DMS153 (cell line): ENCODE measurements around the gene C20orf141.
"Not testable (repeated sequence)": the region's sequence is repeated elsewhere in the genome, so short reads cannot be mapped to it uniquely, and the experiment has no call there.

Source experiments
- DNase-seq: peaks from one replicate; lab custom pipeline; 2025; lab: John Stamatoyannopoulos, UW

Gene C20orf141

GRCh38 chr20:2820896-2821869, 6.4 kb downstream of the C20orf141 start:
- DNase-seq, result no peak

GRCh38 chr20:2822073-2822472, 7.3 kb downstream of the C20orf141 start:
- no peak for DNase-seq

- no peak for DNase-seq
Measured at GRCh38 chr20:2825761-2826160, 11.0 kb downstream of the C20orf141 start.

GRCh38 chr20:2826655-2827054, 11.9 kb downstream of the C20orf141 start:
- DNase-seq, result no peak

GRCh38 chr20:2829376-2829775, 14.6 kb downstream of the C20orf141 start:
- DNase-seq, result no peak

GRCh38 chr20:2831206-2831605, 16.4 kb downstream of the C20orf141 start:
- not testable (repeated sequence) for DNase-seq

- no peak for DNase-seq
Measured at GRCh38 chr20:2833761-2834160, 19.0 kb downstream of the C20orf141 start.

GRCh38 chr20:2834401-2835110, 19.8 kb downstream of the C20orf141 start:
- DNase-seq, result no peak

- no peak for DNase-seq
Measured at GRCh38 chr20:2835331-2835796, 20.6 kb downstream of the C20orf141 start.

GRCh38 chr20:2836035-2836434, 21.2 kb downstream of the C20orf141 start:
- no peak for DNase-seq

GRCh38 chr20:2837221-2837960, 22.6 kb downstream of the C20orf141 start:
- DNase-seq, result no peak

- DNase-seq, result no peak
Measured at GRCh38 chr20:2838170-2838797, 23.5 kb downstream of the C20orf141 start.

GRCh38 chr20:2838847-2839671, 24.3 kb downstream of the C20orf141 start:
- DNase-seq, result no peak

GRCh38 chr20:2839732-2840137, 24.9 kb downstream of the C20orf141 start:
- no peak for DNase-seq

- peak; percentile 64 for DNase-seq
Measured at GRCh38 chr20:2840138-2840966, 25.6 kb downstream of the C20orf141 start, which contains the start of the genes PCED1A and VPS16. TSS of gene PCED1A (minus strand) at chr20:2840655. CDS start at chr20:2839912, 743 bp downstream. TSS of gene VPS16 (plus strand) at chr20:2840745. CDS start at chr20:2840775, 30 bp downstream.

- DNase-seq, result no peak
Measured at GRCh38 chr20:2840967-2841531, 26.3 kb downstream of the C20orf141 start.

GRCh38 chr20:2845607-2846006, 30.8 kb downstream of the C20orf141 start:
- DNase-seq, result no peak

GRCh38 chr20:2846698-2847097, 31.9 kb downstream of the C20orf141 start:
- no peak for DNase-seq

- no peak for DNase-seq
Measured at GRCh38 chr20:2847802-2848201, 33.0 kb downstream of the C20orf141 start.
